Left lung (tissue), 10 donors: Measurements from ENCODE around the gene CDK5R1. TPM values are rescaled to one million over a fixed set of nuclear protein-coding genes. Genes with fewer than 3 reads are reported as not detected.

Source experiments
- ATAC-seq: fragments of 200-7000 bp; cut with Tn5 transposase; one replicate; pipeline ENCODE4 v1.9.1; 2020; ENCODE audit warnings: moderate library complexity
- DNase-seq, 4 donors: peaks; one replicate each; pipeline ENCODE4 v3.0.0-alpha.2; 2013 to 2020
- H3K27ac ChIP-seq, 2 donors: fragments of 200-600 bp; sonication (generic) in 1 of 2; one replicate each; pipeline versions ENCODE4 v1.5.0 to v1.8.0; 2020 to 2021
- H3K27me3 ChIP-seq, 2 donors: fragments of 200-600 bp; sonication (generic) in 1 of 2; one replicate each; pipeline versions ENCODE4 v1.5.0 to v1.8.0; 2020 to 2021
- H3K36me3 ChIP-seq, 2 donors: fragments of 200-600 bp; sonication (generic) in 1 of 2; one replicate each; pipeline versions ENCODE4 v1.5.0 to v1.8.0; 2020 to 2021
- H3K4me1 ChIP-seq, 2 donors: fragments of 200-600 bp; one replicate each; pipeline ENCODE4 v1.8.0; 2021
- H3K4me3 ChIP-seq, 2 donors: fragments of 200-600 bp; sonication (generic) in 1 of 2; one replicate each; pipeline versions ENCODE4 v1.5.0 to v1.8.0; 2020 to 2021; ENCODE audit warnings: mild to moderate bottlenecking in 1 of 2
- H3K9me3 ChIP-seq, 2 donors: fragments of 200-600 bp; sonication (generic) in 1 of 2; one replicate each; pipeline versions ENCODE4 v1.5.0 to v1.8.0; 2020 to 2021
- CTCF ChIP-seq, 2 donors: fragments of 200-600 bp; sonication (generic) in 1 of 2; IDR thresholded peaks; one replicate each; pipeline versions ENCODE4 v1.5.0 to v1.8.0; 2021; ENCODE audit warnings: antibody characterized with exemption in 2 of 2
- intact Hi-C, 2 donors: fragments of 100-400 bp; cut with DNase I; formaldehyde crosslinking; loops; one replicate each; pipeline versions ENCODE4 v1.11.2 to v1.14.2; 2022
- polyA plus RNA-seq, 6 donors: library from polyadenylated mRNA; unstranded; fragments of 120-200 nt; gene quantifications; one replicate each; pipeline ENCODE4 v1.2.1, GENCODE V29; 2013; ENCODE audit not compliant: insufficient read length in 6 of 6
- total RNA-seq, 2 donors: library from RNA; stranded (reverse); fragmentation: NEBNext Ultra II Directional; extraction: Animal tissue kit (Norgen Biotek cat#: 25700); gene quantifications; one replicate each; pipeline ENCODE4 v1.2.1, GENCODE V29; 2021
- donor health status: DM: no; HTN: yes; CAD: no.
- donor health status: DM: no; HTN: no; CAD: no.

Gene CDK5R1
- total and polyA plus RNA-seq, 8 donors, result 1.3 to 5.0 (median 3.7) TPM

- H3K4me1 ChIP-seq, result peaks cover 5 to 17% of the 10 kb centered on the region in 2 donors
- no peak overlapping the region for H3K27ac ChIP-seq
- no peak for DNase-seq
- H3K4me3 ChIP-seq, result peak overlapping the region; percentile 24 to 42
- TF ChIP-seq CTCF (IDR thresholded peaks at IDR 0.05), result no peak
- no peak for ATAC-seq
- intact Hi-C loops, result no loop called here
- H3K36me3 ChIP-seq, result no peaks in the 10 kb centered on the region
- peaks cover 0 to 36% of the 10 kb centered on the region in 2 donors for H3K27me3 ChIP-seq
- H3K9me3 ChIP-seq, result no peaks in the 10 kb centered on the region
Measured at GRCh38 chr17:32518646-32519227, 31.9 kb downstream of the CDK5R1 start.

GRCh38 chr17:32519228-32520103, 32.7 kb downstream of the CDK5R1 start:
- ATAC-seq (peak; percentile 87), DNase-seq (peak in 2 of 4 donors; percentile 70 to 86)
- no peaks in the 10 kb centered on the region for H3K9me3 ChIP-seq
- peak overlapping the region; percentile 24 to 42 for H3K4me3 ChIP-seq
- H3K27ac ChIP-seq, result peak overlapping the region; percentile 2 to 44
- no peak for TF ChIP-seq CTCF (IDR thresholded peaks at IDR 0.05)
- H3K27me3 ChIP-seq, result peaks cover 0 to 36% of the 10 kb centered on the region in 2 donors
- peaks cover 5 to 17% of the 10 kb centered on the region in 2 donors for H3K4me1 ChIP-seq
- no peaks in the 10 kb centered on the region for H3K36me3 ChIP-seq
- intact Hi-C loops, result no loop called here

GRCh38 chr17:32520104-32520701, 33.4 kb downstream of the CDK5R1 start:
- no peaks in the 10 kb centered on the region for H3K9me3 ChIP-seq
- peak overlapping the region in 1 of 2 donors; percentile 42 for H3K4me3 ChIP-seq
- H3K27me3 ChIP-seq, result peaks cover 0 to 36% of the 10 kb centered on the region in 2 donors
- no peaks in the 10 kb centered on the region for H3K36me3 ChIP-seq
- H3K27ac ChIP-seq, result peak overlapping the region; percentile 2 to 44
- intact Hi-C loops, result no loop called here
- no peak for TF ChIP-seq CTCF (IDR thresholded peaks at IDR 0.05)
- H3K4me1 ChIP-seq, result peaks cover 5 to 17% of the 10 kb centered on the region in 2 donors
- DNase-seq (peak in 1 of 4 donors; percentile 44), ATAC-seq (peak; percentile 22)

GRCh38 chr17:32520737-32521404, 34.1 kb downstream of the CDK5R1 start:
- peaks cover 5 to 17% of the 10 kb centered on the region in 2 donors for H3K4me1 ChIP-seq
- TF ChIP-seq CTCF (IDR thresholded peaks at IDR 0.05), result no peak
- no peak overlapping the region for H3K4me3 ChIP-seq
- no peak for DNase-seq
- intact Hi-C loops, result no loop called here
- ATAC-seq, result no peak
- no peaks in the 10 kb centered on the region for H3K36me3 ChIP-seq
- H3K27ac ChIP-seq, result no peak overlapping the region
- H3K27me3 ChIP-seq, result peaks cover 0 to 36% of the 10 kb centered on the region in 2 donors
- no peaks in the 10 kb centered on the region for H3K9me3 ChIP-seq
